ENCODE measurements around the gene PRDM1.
A peak's percentile ranks its signal among the peaks of the same experiment; 100 is the strongest.

PRDM1 gene

GRCh38 chr6:106098383-106099234, 12.5 kb downstream of the PRDM1 start:
- DNase-seq = peak; percentile 91

- no peak for DNase-seq
Measured at GRCh38 chr6:106099235-106099537, 13.1 kb downstream of the PRDM1 start.

GRCh38 chr6:106100755-106101154, 14.6 kb downstream of the PRDM1 start:
- DNase-seq = no peak

GRCh38 chr6:106101466-106101865, 15.3 kb downstream of the PRDM1 start:
- no peak for DNase-seq

GRCh38 chr6:106102034-106102433, 15.9 kb downstream of the PRDM1 start:
- peak; percentile 76 for DNase-seq

GRCh38 chr6:106102967-106103727, 17.0 kb downstream of the PRDM1 start:
- no peak for DNase-seq

GRCh38 chr6:106103728-106104109, 17.6 kb downstream of the PRDM1 start:
- DNase-seq = peak; percentile 83

- DNase-seq = no peak
Measured at GRCh38 chr6:106104476-106104875, 18.3 kb downstream of the PRDM1 start.

GRCh38 chr6:106104941-106105340, 18.8 kb downstream of the PRDM1 start:
- DNase-seq = no peak

GRCh38 chr6:106105493-106105892, 19.4 kb downstream of the PRDM1 start:
- no peak for DNase-seq

- DNase-seq = no peak
Measured at GRCh38 chr6:106106276-106107042, 20.3 kb downstream of the PRDM1 start.

- DNase-seq = no peak
Measured at GRCh38 chr6:106107043-106107613, 21.0 kb downstream of the PRDM1 start.

- DNase-seq = no peak
Measured at GRCh38 chr6:106108129-106108528, 22.0 kb downstream of the PRDM1 start.

GRCh38 chr6:106109029-106109428, 22.9 kb downstream of the PRDM1 start:
- DNase-seq = no peak

GRCh38 chr6:106110164-106110826, 24.2 kb downstream of the PRDM1 start:
- DNase-seq = no peak

- DNase-seq = no peak
Measured at GRCh38 chr6:106112433-106112832, 26.3 kb downstream of the PRDM1 start.

GRCh38 chr6:106113256-106113959, 27.3 kb downstream of the PRDM1 start:
- DNase-seq = no peak

- DNase-seq = peak; percentile 87
Measured at GRCh38 chr6:106114492-106114891, 28.4 kb downstream of the PRDM1 start.

- no peak for DNase-seq
Measured at GRCh38 chr6:106115286-106115685, 29.1 kb downstream of the PRDM1 start.

GRCh38 chr6:106116125-106116832, 30.1 kb downstream of the PRDM1 start:
- DNase-seq = no peak

GRCh38 chr6:106117579-106117978, 31.4 kb downstream of the PRDM1 start:
- DNase-seq = peak; percentile 84

Data from activated effector memory CD4-positive, alpha-beta T cell treated with anti-CD3 and anti-CD28 coated beads, Interleukin-2, amount 50 U/mL, for 16 hours (primary cell).